Measurements from ENCODE around the gene FOXO3. TPM values are rescaled to one million over a fixed set of nuclear protein-coding genes. Genes with fewer than 3 reads are reported as not detected.

The FOXO3 gene
- total RNA-seq = 10 to 100 TPM; 33.4 to 61.7 TPM

DNA sequence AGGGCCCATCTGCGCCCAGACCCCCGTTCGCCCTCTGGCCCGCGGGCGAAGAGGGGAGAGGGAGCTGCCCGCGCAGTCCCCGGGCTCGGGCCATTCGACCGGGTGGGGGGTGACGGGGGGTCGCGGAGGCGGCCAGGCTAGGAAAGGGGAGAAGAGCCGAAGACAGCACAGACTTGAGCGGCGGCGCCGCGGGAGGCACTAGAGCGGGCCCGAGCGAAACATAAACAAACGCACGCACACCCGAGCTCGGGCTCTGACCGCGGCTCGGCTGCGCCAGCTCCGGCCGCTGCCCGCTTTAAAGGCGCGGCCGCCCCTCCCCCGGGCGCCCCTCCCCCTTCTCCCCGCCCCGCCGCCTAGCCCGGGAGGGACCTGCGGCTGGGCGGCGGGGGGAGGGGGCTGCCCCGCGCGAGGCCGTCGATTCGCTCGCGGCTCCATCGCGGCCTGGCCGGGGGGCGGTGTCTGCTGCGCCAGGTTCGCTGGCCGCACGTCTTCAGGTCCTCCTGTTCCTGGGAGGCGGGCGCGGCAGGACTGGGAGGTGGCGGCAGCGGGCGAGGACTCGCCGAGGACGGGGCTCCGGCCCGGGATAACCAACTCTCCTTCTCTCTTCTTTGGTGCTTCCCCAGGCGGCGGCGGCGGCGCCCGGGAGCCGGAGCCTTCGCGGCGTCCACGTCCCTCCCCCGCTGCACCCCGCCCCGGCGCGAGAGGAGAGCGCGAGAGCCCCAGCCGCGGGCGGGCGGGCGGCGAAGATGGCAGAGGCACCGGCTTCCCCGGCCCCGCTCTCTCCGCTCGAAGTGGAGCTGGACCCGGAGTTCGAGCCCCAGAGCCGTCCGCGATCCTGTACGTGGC is at the start of gene FOXO3:
Gene FOXO3 (plus strand): TSS at position 455 of the 846 bp plus-strand sequence. CDS start 292 bp downstream, at position 747.
- no peak for TF ChIP-seq CTCF (IDR thresholded peaks at IDR 0.05)
- peak; percentile 94 for DNase-seq
- H3K27ac ChIP-seq = peak within 1 kb of the TSS; percentile 100
- no peaks in the 10 kb centered on the region for H3K27me3 ChIP-seq
- peaks cover 6% of the 10 kb centered on the region for H3K4me1 ChIP-seq
- intact Hi-C loops (cut with DNase I) = no loop called here
- H3K9me3 ChIP-seq = no peaks in the 10 kb centered on the region
- peak within 1 kb of the TSS; percentile 79 for H3K4me3 ChIP-seq
- H3K36me3 ChIP-seq = no peaks in the 10 kb centered on the region
- H3K9ac ChIP-seq (ENCODE audit: low read depth in 2 of 2, low read length in 2 of 2) = peak within 1 kb of the TSS; percentile 93 to 96

GRCh38 chr6:108518714-108519576 is 41.8 kb upstream of the FOXO3 start:
- Histone ChIP-seq H3K27me3 (no peaks in the 10 kb centered on the region), H3K27ac (no peak overlapping the region), H3K9ac (ENCODE audit: low read depth in 2 of 2, low read length in 2 of 2) (no peak overlapping the region), H3K9me3 (no peaks in the 10 kb centered on the region), H3K4me3 (no peak overlapping the region), H3K4me1 (no peaks in the 10 kb centered on the region), H3K36me3 (no peaks in the 10 kb centered on the region)
- intact Hi-C loops (cut with DNase I) = no loop called here
- peak; percentile 23 for TF ChIP-seq CTCF (IDR thresholded peaks at IDR 0.05)
- no peak for DNase-seq

- intact Hi-C loops (cut with DNase I) = loop anchor here (10.0 kb wide), 1 partner anchor 547 kb away; no protein-coding TSS in a partner anchor
- TF ChIP-seq CTCF (IDR thresholded peaks at IDR 0.05) = no peak
- DNase-seq = no peak
- Histone ChIP-seq H3K4me3 (no peak overlapping the region), H3K9ac (ENCODE audit: low read depth in 2 of 2, low read length in 2 of 2) (no peak overlapping the region), H3K4me1 (no peaks in the 10 kb centered on the region), H3K27ac (no peak overlapping the region), H3K27me3 (no peaks in the 10 kb centered on the region), H3K36me3 (no peaks in the 10 kb centered on the region), H3K9me3 (no peaks in the 10 kb centered on the region)
These were observed 39.1 kb upstream of the FOXO3 start for GRCh38 chr6:108521616-108522107.

- Histone ChIP-seq H3K27ac (no peak overlapping the region), H3K36me3 (no peaks in the 10 kb centered on the region), H3K9ac (ENCODE audit: low read depth in 2 of 2, low read length in 2 of 2) (no peak overlapping the region), H3K27me3 (no peaks in the 10 kb centered on the region), H3K4me3 (no peak overlapping the region), H3K4me1 (no peaks in the 10 kb centered on the region), H3K9me3 (no peaks in the 10 kb centered on the region)
- intact Hi-C loops (cut with DNase I) = loop anchor here (10.0 kb wide), 1 partner anchor 549 kb away; no protein-coding TSS in a partner anchor
- no peak for TF ChIP-seq CTCF (IDR thresholded peaks at IDR 0.05)
- no peak for DNase-seq
These were observed 37.0 kb upstream of the FOXO3 start for GRCh38 chr6:108523697-108524096.

- intact Hi-C loops (cut with DNase I) = loop anchor here (5.0 to 10.0 kb wide), 2 partner anchors 412 to 550 kb away; no protein-coding TSS in a partner anchor
- H3K4me1 ChIP-seq = no peaks in the 10 kb centered on the region
- no peak overlapping the region for H3K4me3 ChIP-seq
- no peaks in the 10 kb centered on the region for H3K27me3 ChIP-seq
- no peak for DNase-seq
- H3K36me3 ChIP-seq = no peaks in the 10 kb centered on the region
- H3K9me3 ChIP-seq = no peaks in the 10 kb centered on the region
- no peak for TF ChIP-seq CTCF (IDR thresholded peaks at IDR 0.05)
- no peak overlapping the region for H3K9ac ChIP-seq (ENCODE audit: low read depth in 2 of 2, low read length in 2 of 2)
- H3K27ac ChIP-seq = no peak overlapping the region
These were observed 36.0 kb upstream of the FOXO3 start for GRCh38 chr6:108524528-108525248.
